ENCODE measurements around the gene FANCB.

- TF ChIP-seq REST (IDR thresholded peaks at IDR 0.05; ENCODE audit: insufficient read depth in 1 of 2, low read depth in 2 of 2, low read length in 2 of 2) (no peak), SIN3A (IDR thresholded peaks at IDR 0.05; ENCODE audit: borderline replicate concordance, insufficient read depth, low read length) (no peak)
Measured at GRCh38 chrX:14801136-14801535, 71.7 kb downstream of the FANCB start.

All from PFSK-1 (cell line).